Cardiac fibroblast (primary cell): ENCODE results near the gene C1orf21.

Source experiments
- DNase-seq, 2 donors: peaks; one replicate each; pipeline versions ENCODE4 v3.0.0 to v3.0.0-alpha.2; 2010; ENCODE audit warnings: low read depth in 2 of 2
- H3K4me3 ChIP-seq, 2 donors: replicated peaks in 1 of 2; 1 replicate in 1 of 2; 2 replicates in 1 of 2; pipeline ENCODE4 v1.5.1; 2011; ENCODE audit warnings: low read depth in 2 of 2, low read length in 2 of 2, mild to moderate bottlenecking in 2 of 2, moderate library complexity in 1 of 2
- CTCF ChIP-seq: IDR thresholded peaks from one replicate; pipeline ENCODE4 v1.5.1; 2011; ENCODE audit warnings: low read depth, mild to moderate bottlenecking, low read length, inconsistent platforms

The C1orf21 gene

GRCh38 chr1:184527402-184527801 is 140.6 kb downstream of the C1orf21 start:
- H3K4me3 ChIP-seq = no peak overlapping the region
- no peak for DNase-seq
- no peak for TF ChIP-seq CTCF

GRCh38 chr1:184530226-184530625 is 143.4 kb downstream of the C1orf21 start:
- TF ChIP-seq CTCF = no peak
- no peak overlapping the region for H3K4me3 ChIP-seq
- no peak for DNase-seq

- TF ChIP-seq CTCF = no peak
- no peak overlapping the region for H3K4me3 ChIP-seq
- DNase-seq = no peak
Measured at GRCh38 chr1:184531296-184531695, 144.5 kb downstream of the C1orf21 start.

GRCh38 chr1:184532199-184532598 is 145.4 kb downstream of the C1orf21 start:
- DNase-seq = no peak
- no peak for TF ChIP-seq CTCF

GRCh38 chr1:184533049-184533448 is 146.2 kb downstream of the C1orf21 start:
- TF ChIP-seq CTCF = no peak
- no peak overlapping the region for H3K4me3 ChIP-seq
- no peak for DNase-seq

More at GRCh38 chr1:184532199-184532598, 145.4 kb downstream of the C1orf21 start:
- no peak overlapping the region for H3K4me3 ChIP-seq

- no peak overlapping the region for H3K4me3 ChIP-seq
- no peak for TF ChIP-seq CTCF
Measured at GRCh38 chr1:184533915-184534314, 147.1 kb downstream of the C1orf21 start.

GRCh38 chr1:184534690-184535089 is 147.9 kb downstream of the C1orf21 start:
- H3K4me3 ChIP-seq = no peak overlapping the region
- no peak for DNase-seq
- no peak for TF ChIP-seq CTCF

More at GRCh38 chr1:184533915-184534314, 147.1 kb downstream of the C1orf21 start:
- no peak for DNase-seq
